Measurements from ENCODE around the gene NXPE4.

DNA sequence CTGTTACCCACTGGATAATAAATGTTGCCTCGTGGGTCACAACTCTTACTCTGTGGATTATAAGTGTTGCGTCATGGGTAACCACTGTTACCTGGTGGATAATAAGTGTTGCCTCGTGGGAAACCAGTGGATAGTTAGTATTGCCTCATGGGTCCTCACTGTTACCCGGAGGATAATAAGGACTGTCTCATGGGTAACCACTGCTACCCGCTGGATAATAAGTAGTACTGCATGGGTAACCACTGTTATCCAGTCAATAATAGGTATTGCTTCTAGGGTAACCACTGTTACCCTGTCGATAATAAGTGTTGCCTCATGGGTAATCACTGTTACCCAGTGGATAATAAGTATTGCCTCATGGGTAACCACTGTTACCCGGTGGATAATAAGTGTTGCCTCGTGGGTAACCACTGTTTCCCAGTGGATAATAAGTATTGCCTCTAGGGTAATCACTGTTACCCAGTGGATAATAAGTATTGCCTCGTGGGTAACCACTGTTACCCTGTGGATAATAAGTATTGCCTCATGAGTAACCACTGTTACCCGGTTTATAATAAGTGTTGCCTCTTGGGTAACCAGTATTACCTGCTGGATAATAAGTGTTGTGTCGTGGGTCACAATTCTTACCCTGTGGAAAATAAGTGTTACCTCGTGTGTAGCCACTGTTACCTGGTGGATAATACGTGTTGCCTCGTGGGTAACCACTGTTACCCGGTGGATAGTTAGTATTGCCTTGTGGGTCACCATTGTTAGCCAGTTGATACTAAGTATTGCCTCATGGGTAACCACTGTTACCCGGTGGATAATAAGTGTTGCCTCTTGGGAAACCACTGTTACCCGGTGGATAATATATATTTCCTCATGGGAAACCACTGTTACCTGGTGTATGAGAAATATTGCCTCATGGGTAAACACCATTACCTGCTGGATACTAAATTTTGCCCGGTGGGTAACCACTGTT lies 15.7 kb upstream of the NXPE4 start:
- TF ChIP-seq CTCF (IDR thresholded peaks at IDR 0.05) (no peak), EP300 (IDR thresholded peaks at IDR 0.05) (no peak), POLR2A (IDR thresholded peaks at IDR 0.05) (no peak)

Data from ovary (tissue), 3 donors.